Fibroblast of lung (primary cell): Measurements from ENCODE around the gene P2RX6.

ENCODE experiments used
- CTCF ChIP-seq, 2 donors: IDR thresholded peaks in 1 of 2; conservative IDR thresholded peaks in 1 of 2; 1 replicate in 1 of 2; 2 replicates in 1 of 2; pipeline ENCODE4 v1.5.1; 2011 to 2012; ENCODE audit warnings: low read length in 2 of 2, control low read depth in 1 of 2, inconsistent platforms in 1 of 2, low read depth in 1 of 2, mild to moderate bottlenecking in 1 of 2
- EZH2 ChIP-seq: IDR thresholded peaks from 2 replicates; pipeline ENCODE4 v1.5.1; 2012; ENCODE audit warnings: low read length, control low read depth, mild to moderate bottlenecking; ENCODE audit errors: missing control alignments

DNA sequence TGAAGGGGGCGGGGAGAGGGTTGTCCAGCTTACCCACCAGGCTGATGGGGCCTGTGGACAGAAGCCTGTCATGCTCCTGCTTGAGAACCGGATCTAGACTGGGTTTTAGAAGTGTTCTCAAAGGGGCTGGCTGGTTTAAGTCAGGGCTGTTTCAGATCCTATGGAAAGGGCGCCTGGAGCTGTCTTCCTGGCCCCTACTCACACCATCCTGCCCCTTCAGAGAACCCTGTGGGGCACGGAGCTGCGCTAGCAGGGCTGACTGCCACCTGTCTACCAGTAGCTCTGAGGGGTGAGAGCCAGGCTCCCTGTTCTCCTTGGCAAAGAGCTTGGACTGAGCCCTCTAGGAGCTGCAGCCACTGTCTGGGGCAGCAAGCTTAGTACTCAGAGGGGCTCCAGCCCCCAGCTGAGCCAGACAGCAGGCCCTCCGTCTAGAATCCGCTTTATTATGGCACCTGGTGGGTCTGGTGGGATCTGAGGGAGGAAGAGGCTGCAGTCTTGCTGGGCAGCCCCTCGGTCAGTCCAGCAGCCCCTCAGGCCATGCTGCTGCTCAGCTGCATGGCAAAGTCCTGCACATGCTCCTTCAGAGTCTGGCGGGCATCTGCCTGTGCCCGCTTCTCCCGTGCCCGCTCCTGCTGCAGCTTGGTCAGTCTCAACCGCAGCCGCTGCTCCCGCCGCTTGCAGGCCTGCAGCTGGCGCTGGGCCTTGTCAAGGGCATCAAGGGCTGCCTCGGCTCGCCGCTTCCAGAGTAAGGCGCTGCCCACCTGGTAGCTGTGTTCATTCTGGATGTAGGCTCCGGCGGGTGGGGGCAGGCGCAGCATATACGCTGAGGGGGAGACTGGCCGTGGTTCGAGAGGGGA, 15.4 kb upstream of the P2RX6 start:
- TF ChIP-seq EZH2: no peak
- no peak for TF ChIP-seq CTCF (conservative IDR thresholded peaks at IDR 0.05 in 1 of 2, IDR thresholded peaks at IDR 0.05 in 1 of 2; ENCODE audit: low read depth in 1 of 2, low read length in 2 of 2)
